NCI-H2196 treated with DMSO at 0.1 percent for 48 hours (cell line): ENCODE measurements around the gene IL32.

ENCODE experiments used
- DNase-seq: peaks from one replicate; lab custom pipeline; 2025; ENCODE audit not compliant: unreplicated experiment; lab: John Stamatoyannopoulos, UW

The IL32 gene

GRCh38 chr16:3088925-3089716, 23.7 kb downstream of the IL32 start:
- no peak for DNase-seq

- DNase-seq: no peak
Measured at GRCh38 chr16:3089717-3090592, 24.5 kb downstream of the IL32 start.

GRCh38 chr16:3091551-3091950, 26.1 kb downstream of the IL32 start:
- DNase-seq: no peak

GRCh38 chr16:3092501-3092941, 27.1 kb downstream of the IL32 start:
- DNase-seq: no peak

- no peak for DNase-seq
Measured at GRCh38 chr16:3094289-3095027, 29.0 kb downstream of the IL32 start.

GRCh38 chr16:3095869-3096268, 30.4 kb downstream of the IL32 start:
- no peak for DNase-seq

GRCh38 chr16:3096362-3096761, 30.9 kb downstream of the IL32 start:
- no peak for DNase-seq

- DNase-seq: no peak
Measured at GRCh38 chr16:3097266-3097665, 31.8 kb downstream of the IL32 start.

- DNase-seq: no peak
Measured at GRCh38 chr16:3098459-3099394, 33.3 kb downstream of the IL32 start, which contains the start of gene ZSCAN10. TSS of gene ZSCAN10 (minus strand) at chr16:3099294. CDS start at chr16:3092937, 6,357 bp downstream.

GRCh38 chr16:3099395-3099731, 33.9 kb downstream of the IL32 start:
- no peak for DNase-seq

GRCh38 chr16:3099732-3100499, 34.5 kb downstream of the IL32 start:
- peak; percentile 65 for DNase-seq

- DNase-seq: no peak
Measured at GRCh38 chr16:3101018-3101840, 35.8 kb downstream of the IL32 start.

GRCh38 chr16:3101841-3102470, 36.5 kb downstream of the IL32 start:
- no peak for DNase-seq

GRCh38 chr16:3106205-3106928, 40.9 kb downstream of the IL32 start:
- peak; percentile 98 for DNase-seq

GRCh38 chr16:3112058-3112880, 46.8 kb downstream of the IL32 start, which contains the start of gene ZNF205:
TSS of gene ZNF205 (plus strand) at chr16:3112586. CDS start at chr16:3113431, 845 bp downstream.
- peak; percentile 74 for DNase-seq

GRCh38 chr16:3112881-3113574, 47.6 kb downstream of the IL32 start:
- DNase-seq: no peak
